ENCODE results near the gene POLL.

GRCh38 chr10:101614663-101615524 is 26.8 kb upstream of the POLL start:
- TF ChIP-seq CTCF (conservative IDR thresholded peaks at IDR 0.05 in 1 of 2, IDR thresholded peaks at IDR 0.05 in 1 of 2; ENCODE audit: low read depth in 1 of 2, low read length in 2 of 2) (no peak), EZH2 (IDR thresholded peaks at IDR 0.05; ENCODE audit: low read length, missing control alignments) (no peak)
